ENCODE data around the gene SAPCD2.

GRCh38 chr9:137070906-137071275 lies 534 bp upstream of the SAPCD2 start:
- TF ChIP-seq POLR2A (IDR thresholded peaks at IDR 0.05) = no peak
- TF ChIP-seq CTCF (IDR thresholded peaks at IDR 0.05) = peak in 4 of 12 donors; percentile 13 to 26 (median 20)
